Effector CD8-positive, alpha-beta T cell (primary cell): ENCODE results near the gene ANKRD33.
A peak's percentile ranks its signal among the peaks of the same experiment; 100 is the strongest.

Experiments used
- DNase-seq: peaks from one replicate; lab custom pipeline; 2025; lab: John Stamatoyannopoulos, UW

ANKRD33 gene

GRCh38 chr12:51917746-51918453 is 30.0 kb downstream of the ANKRD33 start:
- no peak for DNase-seq

GRCh38 chr12:51920046-51920445 is 32.1 kb downstream of the ANKRD33 start:
- no peak for DNase-seq

DNA sequence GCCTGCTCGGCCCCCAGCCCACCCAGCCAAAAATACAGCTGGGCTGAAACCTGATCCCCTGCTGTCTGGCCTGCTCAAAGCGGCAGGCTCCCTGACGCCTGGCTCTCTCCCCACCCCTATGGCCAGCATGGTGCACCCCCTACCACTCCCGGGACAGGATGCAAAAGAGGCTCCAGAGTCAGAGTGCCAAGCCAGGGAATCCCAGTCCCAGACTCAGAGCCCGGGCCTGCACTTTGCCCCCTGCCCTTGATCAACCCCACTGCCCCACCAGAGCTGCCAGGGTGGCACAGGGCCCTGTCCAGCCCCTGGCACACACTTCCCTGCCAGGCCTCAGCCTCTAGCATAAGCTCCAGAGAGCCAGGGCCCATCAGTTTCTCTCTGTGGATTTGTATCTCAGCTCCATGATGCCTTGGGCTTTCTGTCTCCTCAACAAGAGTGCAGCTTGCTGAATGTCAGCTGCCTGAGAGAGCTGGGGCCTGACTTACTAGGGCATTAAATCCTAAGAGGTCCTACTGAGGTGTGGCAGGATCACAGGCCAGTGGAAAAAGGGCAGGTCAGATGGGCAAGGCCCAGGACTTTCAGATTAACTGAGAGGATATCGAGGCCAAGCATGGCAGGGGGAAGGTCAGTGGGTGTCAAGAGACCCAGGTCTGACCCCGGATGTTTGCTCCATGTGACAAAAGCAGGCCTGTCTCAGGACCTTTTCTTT is 33.3 kb downstream of the ANKRD33 start:
- no peak for DNase-seq

GRCh38 chr12:51922146-51922545 is 34.2 kb downstream of the ANKRD33 start:
- no peak for DNase-seq

DNA sequence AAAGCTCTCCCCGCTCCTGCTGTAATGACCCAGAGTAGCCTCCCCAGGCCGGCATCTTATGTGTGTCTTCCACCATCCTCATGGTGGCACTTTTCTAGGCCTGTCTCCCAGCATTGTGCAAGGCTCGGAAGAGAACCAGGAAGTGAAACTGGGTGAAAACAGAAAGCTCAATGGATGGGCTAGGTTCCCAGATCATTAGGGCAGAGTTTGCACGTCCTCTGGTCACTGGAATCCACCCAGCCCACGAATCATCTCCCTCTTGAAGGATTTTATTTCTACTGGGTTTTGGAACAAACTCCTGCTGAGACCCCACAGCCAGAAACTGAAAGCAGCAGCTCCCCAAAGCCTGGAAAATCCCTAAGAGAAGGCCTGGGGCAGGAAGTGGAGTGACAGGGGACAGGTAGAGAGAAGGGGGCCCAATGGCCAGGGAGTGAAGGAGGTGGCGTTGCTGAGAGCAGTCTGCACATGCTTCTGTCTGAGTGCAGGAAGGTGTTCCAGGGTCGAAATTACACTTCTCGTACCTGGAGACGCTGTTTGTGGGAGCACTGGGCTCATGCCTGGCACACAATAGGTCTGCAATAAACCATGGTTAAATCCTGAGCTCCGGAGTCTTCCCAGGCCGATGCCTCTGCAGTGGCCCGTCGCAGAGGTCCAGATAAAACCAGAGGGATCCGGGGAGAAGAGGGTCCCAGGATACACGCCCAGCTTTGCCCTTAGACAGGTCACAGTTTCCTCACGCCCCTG is 35.0 kb downstream of the ANKRD33 start:
- no peak for DNase-seq

- DNase-seq: peak; percentile 42
Measured at GRCh38 chr12:51923506-51924365, 35.8 kb downstream of the ANKRD33 start.

- no peak for DNase-seq
Measured at GRCh38 chr12:51924551-51925319, 36.8 kb downstream of the ANKRD33 start.

DNA sequence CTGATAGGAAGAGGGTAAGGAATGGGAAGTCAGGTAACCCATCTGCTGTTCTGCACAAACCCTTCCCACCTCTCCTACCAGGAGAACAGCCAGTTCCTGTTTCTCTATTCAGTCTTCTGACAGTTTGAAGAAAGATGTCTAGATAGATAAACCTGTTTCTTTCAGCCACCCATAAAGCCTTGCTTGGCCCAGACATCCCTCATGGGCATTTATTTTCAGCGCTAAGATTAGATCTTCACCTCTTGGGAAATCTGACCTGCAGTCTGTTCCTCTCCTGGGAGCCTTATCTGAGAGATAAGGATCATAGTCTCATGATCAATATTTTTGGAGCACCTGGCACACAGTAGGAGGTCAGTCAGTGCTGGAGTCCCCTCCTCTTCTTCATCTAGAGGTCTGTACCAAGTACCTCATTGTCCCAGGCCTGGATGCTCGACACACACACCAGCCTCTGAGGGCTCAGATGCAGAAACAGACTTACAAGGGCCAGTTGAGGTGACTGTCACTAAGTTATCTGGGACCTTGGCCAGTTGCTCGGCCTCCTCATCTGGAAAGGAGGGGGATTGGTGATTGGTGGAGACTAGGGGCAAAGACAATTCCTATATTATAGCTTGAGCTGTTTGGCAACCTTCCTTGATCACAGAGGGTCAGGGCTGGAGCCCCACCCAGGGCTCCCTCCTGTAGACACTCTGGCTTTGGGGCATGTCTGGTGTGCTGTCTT is 37.6 kb downstream of the ANKRD33 start:
- no peak for DNase-seq

- no peak for DNase-seq
Measured at GRCh38 chr12:51926064-51926632, 38.2 kb downstream of the ANKRD33 start.

DNA sequence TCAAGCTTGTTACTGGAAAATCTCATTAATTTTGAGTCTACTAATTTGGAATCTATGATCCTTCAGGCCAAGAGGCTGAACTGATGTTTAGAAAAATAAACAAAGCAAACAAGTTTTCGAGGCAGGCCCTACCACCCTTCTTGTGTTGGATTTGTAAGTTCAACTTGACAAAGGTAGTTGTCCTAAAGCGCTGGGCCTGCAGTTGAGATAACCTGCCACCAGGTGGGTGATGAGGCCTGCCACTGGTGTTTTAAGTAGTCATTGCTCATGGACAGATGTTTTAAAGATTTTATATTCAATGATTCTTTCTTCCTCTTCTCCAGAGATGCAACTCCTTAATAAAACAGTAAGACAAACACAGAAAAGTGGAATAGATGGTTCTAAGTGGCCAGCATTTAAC is 38.8 kb downstream of the ANKRD33 start:
- peak; percentile 20 for DNase-seq

GRCh38 chr12:51932218-51933076 is 44.5 kb downstream of the ANKRD33 start:
- no peak for DNase-seq

DNA sequence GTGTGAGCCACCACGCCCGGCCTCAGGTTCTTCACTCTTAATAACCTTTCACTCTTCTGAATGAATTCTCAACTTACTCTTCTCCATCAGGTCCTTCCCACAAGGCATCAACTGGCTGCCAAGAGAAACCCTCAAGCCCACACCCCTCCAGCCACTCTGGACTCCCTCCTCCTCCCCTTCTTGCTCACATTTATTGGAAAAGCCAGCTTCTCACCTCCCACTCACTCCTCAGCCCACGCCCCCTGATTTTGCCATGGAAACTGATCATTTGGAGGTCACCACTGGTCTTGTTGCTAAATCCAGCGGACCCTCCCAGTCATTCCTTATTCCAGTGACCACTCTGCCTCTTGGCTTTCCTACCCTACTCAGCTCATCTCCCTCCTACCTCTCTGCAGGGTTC is 46.2 kb downstream of the ANKRD33 start:
- no peak for DNase-seq

- no peak for DNase-seq
Measured at GRCh38 chr12:51937926-51938325, 50.0 kb downstream of the ANKRD33 start.

DNA sequence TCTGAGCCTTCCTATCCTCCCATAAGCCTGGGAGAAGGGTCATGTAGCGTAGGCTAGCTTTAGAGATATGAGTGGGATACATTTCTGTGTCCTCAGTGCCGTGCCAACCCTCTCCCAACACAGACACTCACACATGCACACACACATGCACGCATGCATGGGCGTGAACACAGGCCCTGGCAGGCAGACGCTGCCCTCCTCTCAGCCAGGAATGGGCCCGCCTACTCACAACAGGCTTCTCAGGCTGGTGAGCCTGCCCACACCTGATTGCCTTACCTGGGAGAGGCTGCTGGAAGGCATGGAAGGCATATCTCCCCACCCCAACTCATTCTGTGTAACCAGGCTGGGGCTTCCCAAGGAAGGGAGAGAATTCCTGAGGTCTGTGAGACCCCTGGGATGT is 50.8 kb downstream of the ANKRD33 start:
- DNase-seq: no peak

GRCh38 chr12:51941011-51941581 is 53.2 kb downstream of the ANKRD33 start:
- no peak for DNase-seq
